Mucosa of stomach (tissue), 1 donor: ENCODE results near the gene RASSF4.

Experiments
- H3K27me3 ChIP-seq: one replicate; pipeline ENCODE4 v1.7.0; 2013; ENCODE audit warnings: mild to moderate bottlenecking, low read length; ENCODE audit not compliant: control insufficient read depth, insufficient read depth
- H3K36me3 ChIP-seq: one replicate; pipeline ENCODE4 v1.7.0; 2013; ENCODE audit warnings: low read length; ENCODE audit not compliant: control insufficient read depth, insufficient read depth
- H3K4me1 ChIP-seq: one replicate; pipeline ENCODE4 v1.7.0; 2013; ENCODE audit warnings: mild to moderate bottlenecking, low read length; ENCODE audit not compliant: control insufficient read depth, insufficient read depth
- H3K4me3 ChIP-seq: one replicate; pipeline ENCODE4 v1.7.0; 2013; ENCODE audit warnings: low read length
- H3K9ac ChIP-seq: one replicate; pipeline ENCODE4 v1.7.0; 2013; ENCODE audit warnings: mild to moderate bottlenecking, low read length, moderate library complexity
- H3K9me3 ChIP-seq: one replicate; pipeline ENCODE4 v1.7.0; 2013; ENCODE audit warnings: mild to moderate bottlenecking, low read length, moderate library complexity; ENCODE audit not compliant: control insufficient read depth
- donor health status: Pancreatic carcinoma.

The RASSF4 gene

DNA sequence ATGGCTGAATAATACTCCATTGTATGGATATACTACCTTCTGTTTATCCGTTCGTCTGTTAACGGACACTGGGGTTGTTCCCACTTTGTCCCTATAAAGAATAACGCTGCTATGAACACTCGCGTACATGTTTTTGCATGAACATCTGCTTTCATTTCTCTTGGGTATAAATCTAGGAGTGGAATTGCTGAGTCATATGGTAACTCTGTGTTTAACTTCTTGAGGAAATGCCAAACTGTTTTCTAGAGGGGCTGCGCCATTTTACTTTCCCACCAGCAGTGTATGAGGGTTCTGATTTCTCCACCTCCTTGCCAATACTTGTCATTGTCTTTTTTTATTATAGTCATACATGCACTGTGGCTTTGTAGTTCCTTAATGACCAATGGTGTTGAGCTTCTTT lies 20.6 kb upstream of the RASSF4 start:
- H3K4me1 ChIP-seq = peaks cover 10% of the 10 kb centered on the region
- no peak overlapping the region for H3K9ac ChIP-seq
- no peaks in the 10 kb centered on the region for H3K27me3 ChIP-seq
- no peak overlapping the region for H3K4me3 ChIP-seq
- H3K36me3 ChIP-seq = no peaks in the 10 kb centered on the region
- no peaks in the 10 kb centered on the region for H3K9me3 ChIP-seq

DNA sequence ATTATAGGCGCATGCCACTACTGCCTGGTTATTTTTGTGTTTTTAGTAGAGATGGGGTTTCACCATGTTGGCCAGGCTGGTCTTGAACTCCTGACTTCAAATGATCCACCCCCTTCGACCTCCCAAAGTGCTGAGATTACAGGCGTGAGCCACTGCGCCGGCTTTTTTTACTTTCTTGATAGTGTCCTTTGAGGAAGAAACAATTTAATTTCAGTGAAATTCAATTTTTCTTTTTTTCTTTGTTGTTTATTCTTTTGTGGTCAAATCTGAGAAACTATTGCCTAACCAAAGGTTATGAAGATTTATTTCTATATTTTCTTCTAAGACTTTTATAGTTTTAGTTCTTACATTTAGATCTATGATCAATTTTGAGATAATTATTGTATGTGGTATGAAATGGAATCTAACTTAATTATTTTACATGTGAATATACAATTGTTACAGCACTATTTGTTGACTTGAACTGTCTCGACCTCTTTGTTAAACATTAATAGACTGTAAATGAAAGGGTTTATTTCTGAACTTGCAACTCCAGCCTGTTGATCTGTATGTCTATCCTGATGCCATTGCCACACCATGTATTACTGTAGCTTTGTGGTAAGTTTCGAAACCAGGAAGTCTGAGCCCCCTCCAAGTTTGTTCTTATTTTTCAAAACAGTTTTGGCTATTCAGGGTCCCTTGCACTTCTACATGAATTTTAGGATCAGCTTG lies 19.8 kb upstream of the RASSF4 start:
- H3K9ac ChIP-seq = no peak overlapping the region
- H3K4me1 ChIP-seq = peaks cover 10% of the 10 kb centered on the region
- H3K9me3 ChIP-seq = no peaks in the 10 kb centered on the region
- H3K27me3 ChIP-seq = no peaks in the 10 kb centered on the region
- no peaks in the 10 kb centered on the region for H3K36me3 ChIP-seq
- no peak overlapping the region for H3K4me3 ChIP-seq

GRCh38 chr10:44944354-44944753 lies 15.2 kb upstream of the RASSF4 start:
- H3K9me3 ChIP-seq = no peaks in the 10 kb centered on the region
- no peaks in the 10 kb centered on the region for H3K27me3 ChIP-seq
- H3K4me3 ChIP-seq = no peak overlapping the region
- no peaks in the 10 kb centered on the region for H3K36me3 ChIP-seq
- H3K9ac ChIP-seq = no peak overlapping the region
- peaks cover 7% of the 10 kb centered on the region for H3K4me1 ChIP-seq

- Histone ChIP-seq H3K9ac (no peak overlapping the region), H3K36me3 (no peaks in the 10 kb centered on the region), H3K27me3 (no peaks in the 10 kb centered on the region), H3K4me3 (no peak overlapping the region), H3K4me1 (peaks cover 13% of the 10 kb centered on the region), H3K9me3 (no peaks in the 10 kb centered on the region)
These were observed 13.4 kb upstream of the RASSF4 start for GRCh38 chr10:44946205-44946604.

GRCh38 chr10:44947371-44948152 lies 12.0 kb upstream of the RASSF4 start:
- Histone ChIP-seq H3K36me3 (no peaks in the 10 kb centered on the region), H3K4me3 (no peak overlapping the region), H3K9ac (no peak overlapping the region), H3K4me1 (peaks cover 13% of the 10 kb centered on the region), H3K9me3 (no peaks in the 10 kb centered on the region), H3K27me3 (no peaks in the 10 kb centered on the region)

GRCh38 chr10:44948642-44949041 lies 11.0 kb upstream of the RASSF4 start:
- Histone ChIP-seq H3K4me3 (no peak overlapping the region), H3K27me3 (no peaks in the 10 kb centered on the region), H3K4me1 (peaks cover 13% of the 10 kb centered on the region), H3K9ac (no peak overlapping the region), H3K36me3 (no peaks in the 10 kb centered on the region), H3K9me3 (no peaks in the 10 kb centered on the region)

GRCh38 chr10:44949127-44949802 lies 10.3 kb upstream of the RASSF4 start:
- H3K27me3 ChIP-seq = no peaks in the 10 kb centered on the region
- H3K36me3 ChIP-seq = no peaks in the 10 kb centered on the region
- no peak overlapping the region for H3K9ac ChIP-seq
- peaks cover 13% of the 10 kb centered on the region for H3K4me1 ChIP-seq
- no peaks in the 10 kb centered on the region for H3K9me3 ChIP-seq
- H3K4me3 ChIP-seq = no peak overlapping the region

- no peaks in the 10 kb centered on the region for H3K36me3 ChIP-seq
- H3K4me1 ChIP-seq = peaks cover 13% of the 10 kb centered on the region
- H3K4me3 ChIP-seq = no peak overlapping the region
- no peaks in the 10 kb centered on the region for H3K9me3 ChIP-seq
- no peaks in the 10 kb centered on the region for H3K27me3 ChIP-seq
- H3K9ac ChIP-seq = no peak overlapping the region
These were observed 9.7 kb upstream of the RASSF4 start for GRCh38 chr10:44949915-44950314.

- no peaks in the 10 kb centered on the region for H3K36me3 ChIP-seq
- no peak overlapping the region for H3K4me3 ChIP-seq
- no peaks in the 10 kb centered on the region for H3K27me3 ChIP-seq
- H3K9ac ChIP-seq = no peak overlapping the region
- H3K4me1 ChIP-seq = peaks cover 13% of the 10 kb centered on the region
- H3K9me3 ChIP-seq = no peaks in the 10 kb centered on the region
These were observed 9.0 kb upstream of the RASSF4 start for GRCh38 chr10:44950326-44951225.

- H3K36me3 ChIP-seq = no peaks in the 10 kb centered on the region
- H3K4me1 ChIP-seq = peaks cover 13% of the 10 kb centered on the region
- no peaks in the 10 kb centered on the region for H3K27me3 ChIP-seq
- no peak overlapping the region for H3K9ac ChIP-seq
- H3K9me3 ChIP-seq = no peaks in the 10 kb centered on the region
- H3K4me3 ChIP-seq = no peak overlapping the region
These were observed 7.9 kb upstream of the RASSF4 start for GRCh38 chr10:44951576-44952226.

DNA sequence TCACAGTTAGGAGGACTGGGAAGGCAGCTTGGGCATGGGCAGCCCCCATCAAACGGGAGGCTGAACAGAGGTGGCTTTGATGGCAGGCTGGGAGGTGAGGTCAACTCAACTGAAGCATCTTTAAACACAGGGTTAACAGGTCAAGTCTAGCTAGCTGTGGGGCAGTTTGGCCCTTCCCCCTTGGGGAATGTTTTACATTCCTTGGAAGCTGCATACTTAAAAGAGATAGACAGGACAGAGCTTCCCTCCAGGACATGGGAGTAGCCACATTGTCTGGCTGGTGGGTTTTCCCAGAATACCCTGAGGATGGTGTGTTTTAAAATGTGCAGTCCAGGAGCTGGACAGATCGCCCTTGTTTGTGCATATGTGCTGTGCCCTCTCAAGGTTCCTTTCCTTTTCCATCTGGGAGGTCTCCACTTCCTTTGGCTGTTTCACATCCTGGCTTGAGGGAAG lies 6.8 kb upstream of the RASSF4 start:
- no peaks in the 10 kb centered on the region for H3K27me3 ChIP-seq
- peaks cover 19% of the 10 kb centered on the region for H3K4me1 ChIP-seq
- H3K9me3 ChIP-seq = no peaks in the 10 kb centered on the region
- H3K9ac ChIP-seq = no peak overlapping the region
- no peak overlapping the region for H3K4me3 ChIP-seq
- no peaks in the 10 kb centered on the region for H3K36me3 ChIP-seq
